Measurements from ENCODE around the gene ZNF547. TPM values are rescaled to one million over a fixed set of nuclear protein-coding genes. Genes with fewer than 3 reads are reported as not detected.
"Not testable (repeated sequence)": the region's sequence is repeated elsewhere in the genome, so short reads cannot be mapped to it uniquely, and the experiment has no call there.

ZNF547 gene
- total RNA-seq, 1 donor from 2014 or later: 4.8 TPM

DNA sequence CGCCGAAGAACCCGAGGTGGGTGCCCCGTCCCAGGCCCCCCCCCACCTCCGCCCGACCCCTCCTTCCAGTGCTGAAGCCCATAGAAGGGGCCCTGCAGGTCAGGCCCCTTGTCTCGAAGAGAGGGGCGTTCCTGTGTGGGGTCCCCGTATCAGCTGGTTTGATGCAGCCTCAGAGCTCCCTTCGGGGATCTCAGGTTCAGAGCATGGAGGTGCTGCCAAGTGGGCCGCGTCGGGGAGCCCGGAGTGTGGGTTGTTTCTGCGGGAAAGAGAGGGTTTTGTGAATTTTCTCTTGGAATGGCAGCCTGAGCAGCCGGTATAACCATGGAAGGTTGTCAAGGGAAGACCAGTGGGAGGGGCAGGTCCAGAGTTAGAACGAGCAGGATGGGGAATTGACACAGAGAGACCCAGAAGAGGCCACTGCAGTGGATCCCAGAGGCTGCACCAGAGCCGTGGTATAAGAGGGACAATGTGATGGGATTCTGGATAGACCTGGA, 384 bp downstream of the ZNF547 start:
- H3K4me1 Mint-ChIP-seq (ENCODE audit: unreplicated experiment): peaks cover 11% of the 10 kb centered on the region
- DNase-seq (ENCODE audit: low spot score): peak; percentile 17
- TF ChIP-seq, protein P1, sequence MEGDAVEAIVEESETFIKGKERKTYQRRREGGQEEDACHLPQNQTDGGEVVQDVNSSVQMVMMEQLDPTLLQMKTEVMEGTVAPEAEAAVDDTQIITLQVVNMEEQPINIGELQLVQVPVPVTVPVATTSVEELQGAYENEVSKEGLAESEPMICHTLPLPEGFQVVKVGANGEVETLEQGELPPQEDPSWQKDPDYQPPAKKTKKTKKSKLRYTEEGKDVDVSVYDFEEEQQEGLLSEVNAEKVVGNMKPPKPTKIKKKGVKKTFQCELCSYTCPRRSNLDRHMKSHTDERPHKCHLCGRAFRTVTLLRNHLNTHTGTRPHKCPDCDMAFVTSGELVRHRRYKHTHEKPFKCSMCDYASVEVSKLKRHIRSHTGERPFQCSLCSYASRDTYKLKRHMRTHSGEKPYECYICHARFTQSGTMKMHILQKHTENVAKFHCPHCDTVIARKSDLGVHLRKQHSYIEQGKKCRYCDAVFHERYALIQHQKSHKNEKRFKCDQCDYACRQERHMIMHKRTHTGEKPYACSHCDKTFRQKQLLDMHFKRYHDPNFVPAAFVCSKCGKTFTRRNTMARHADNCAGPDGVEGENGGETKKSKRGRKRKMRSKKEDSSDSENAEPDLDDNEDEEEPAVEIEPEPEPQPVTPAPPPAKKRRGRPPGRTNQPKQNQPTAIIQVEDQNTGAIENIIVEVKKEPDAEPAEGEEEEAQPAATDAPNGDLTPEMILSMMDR (IDR thresholded peaks at IDR 0.05; ENCODE audit: unreplicated experiment): no peak
- peak overlapping the region; percentile 97 for H3K4me3 Mint-ChIP-seq (ENCODE audit: unreplicated experiment)
- H3K36me3 Mint-ChIP-seq (ENCODE audit: low read depth, unreplicated experiment): peaks cover 17% of the 10 kb centered on the region
- H3K27me3 Mint-ChIP-seq (ENCODE audit: unreplicated experiment): peaks cover 7% of the 10 kb centered on the region
- peak overlapping the region; percentile 95 for H3K27ac Mint-ChIP-seq (ENCODE audit: unreplicated experiment)
- no peaks in the 10 kb centered on the region for H3K9me3 Mint-ChIP-seq (ENCODE audit: unreplicated experiment)

DNA sequence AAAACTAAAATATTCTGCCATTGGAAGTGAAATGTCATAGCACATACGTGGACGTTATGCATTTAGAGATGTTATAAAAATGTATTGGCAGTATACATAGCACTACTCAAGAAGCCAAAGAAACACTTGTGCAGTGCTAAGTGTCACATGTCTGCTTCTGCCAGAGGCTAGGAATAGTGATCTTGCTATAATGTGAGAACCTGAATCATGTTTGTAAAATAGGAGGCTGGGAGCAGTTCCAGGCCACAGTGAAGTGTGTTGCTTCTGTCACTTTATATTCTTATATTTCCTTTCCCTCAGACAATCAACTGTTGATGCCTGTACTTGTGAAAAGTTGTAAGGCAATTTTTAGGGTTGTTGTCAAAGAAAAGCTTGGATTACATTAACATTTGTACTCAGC, 3.4 kb downstream of the ZNF547 start:
- peaks cover 37% of the 10 kb centered on the region for H3K36me3 Mint-ChIP-seq (ENCODE audit: low read depth, unreplicated experiment)
- peaks cover 7% of the 10 kb centered on the region for H3K27me3 Mint-ChIP-seq (ENCODE audit: unreplicated experiment)
- no peak for DNase-seq (ENCODE audit: low spot score)
- H3K9me3 Mint-ChIP-seq (ENCODE audit: unreplicated experiment): no peaks in the 10 kb centered on the region
- TF ChIP-seq, protein P1 (IDR thresholded peaks at IDR 0.05; ENCODE audit: unreplicated experiment): no peak
- no peak overlapping the region for H3K27ac Mint-ChIP-seq (ENCODE audit: unreplicated experiment)
- H3K4me3 Mint-ChIP-seq (ENCODE audit: unreplicated experiment): no peak overlapping the region
- H3K4me1 Mint-ChIP-seq (ENCODE audit: unreplicated experiment): peaks cover 13% of the 10 kb centered on the region

DNA sequence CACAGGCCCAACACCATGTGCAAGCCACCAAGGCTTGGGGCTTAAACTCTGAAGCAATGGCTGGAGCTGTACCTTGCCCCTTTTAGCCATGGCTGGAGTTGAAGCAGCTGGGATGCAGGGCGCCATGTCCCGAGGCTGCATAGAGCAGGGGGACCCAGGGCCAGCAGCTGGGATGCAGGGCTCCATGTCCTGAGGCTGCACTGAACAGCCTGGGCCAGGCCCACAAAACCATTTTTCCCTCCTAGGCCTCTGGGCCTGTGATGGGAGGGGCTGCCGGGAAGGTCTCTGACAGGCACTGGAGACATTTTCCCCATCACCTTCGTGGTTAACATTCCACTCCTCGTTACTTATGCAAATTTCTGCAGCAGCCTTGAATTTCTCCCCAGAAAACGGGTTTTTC, 10.8 kb downstream of the ZNF547 start:
- Mint-ChIP-seq H3K4me1 (ENCODE audit: unreplicated experiment) (peaks cover 4% of the 10 kb centered on the region), H3K27me3 (ENCODE audit: unreplicated experiment) (peaks cover 8% of the 10 kb centered on the region), H3K27ac (ENCODE audit: unreplicated experiment) (no peak overlapping the region), H3K36me3 (ENCODE audit: low read depth, unreplicated experiment) (peaks cover 94% of the 10 kb centered on the region), H3K9me3 (ENCODE audit: unreplicated experiment) (peaks cover 11% of the 10 kb centered on the region), H3K4me3 (ENCODE audit: unreplicated experiment) (peak overlapping the region; percentile 86)
- DNase-seq (ENCODE audit: low spot score): no peak
- TF ChIP-seq, protein P1 (IDR thresholded peaks at IDR 0.05; ENCODE audit: unreplicated experiment): no peak

DNA sequence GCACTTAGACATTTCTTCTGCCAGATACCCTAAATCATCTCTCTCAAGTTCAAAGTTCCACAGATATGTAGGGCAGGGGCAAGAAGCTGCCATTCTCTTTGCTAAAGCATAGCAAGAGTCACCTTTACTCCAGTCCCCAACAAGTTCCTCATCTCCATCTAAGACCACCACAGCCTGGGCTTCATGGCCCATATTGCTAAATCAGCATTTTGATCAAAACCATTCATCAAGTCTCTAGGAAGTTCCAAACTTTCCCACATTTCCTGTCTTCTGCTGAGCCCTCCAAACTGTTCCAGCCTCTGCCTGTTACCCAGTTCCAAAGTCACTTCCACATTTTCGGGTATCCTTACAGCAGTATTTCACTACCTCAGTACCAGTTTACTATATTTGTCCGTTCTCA, 11.3 kb downstream of the ZNF547 start:
- peaks cover 11% of the 10 kb centered on the region for H3K9me3 Mint-ChIP-seq (ENCODE audit: unreplicated experiment)
- H3K4me1 Mint-ChIP-seq (ENCODE audit: unreplicated experiment); DNase-seq (ENCODE audit: low spot score); H3K27ac Mint-ChIP-seq (ENCODE audit: unreplicated experiment); H3K27me3 Mint-ChIP-seq (ENCODE audit: unreplicated experiment): not testable (repeated sequence)
- H3K36me3 Mint-ChIP-seq (ENCODE audit: low read depth, unreplicated experiment): peaks cover 96% of the 10 kb centered on the region
- H3K4me3 Mint-ChIP-seq (ENCODE audit: unreplicated experiment): peak overlapping the region; percentile 74

DNA sequence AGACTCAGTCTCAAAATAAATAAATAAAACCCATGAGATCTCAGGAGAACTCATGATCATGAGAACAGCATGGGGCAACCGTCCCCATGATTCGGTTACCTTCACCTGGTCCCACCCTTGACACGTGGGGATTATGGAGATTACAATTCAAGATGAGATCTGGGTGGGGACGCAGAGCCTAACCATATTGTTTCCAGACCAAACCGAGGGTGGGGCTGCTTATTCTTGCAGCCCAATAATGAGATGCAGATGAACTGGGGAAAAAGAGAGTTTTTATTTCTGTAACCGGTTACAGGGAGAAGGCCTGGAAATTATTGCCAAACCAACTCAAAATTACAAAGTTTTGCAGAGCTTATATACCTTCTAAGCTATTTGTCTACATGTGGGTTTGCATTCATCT, 12.8 kb downstream of the ZNF547 start:
- TF ChIP-seq, protein P1 (IDR thresholded peaks at IDR 0.05; ENCODE audit: unreplicated experiment): no peak
- peaks cover 85% of the 10 kb centered on the region for H3K36me3 Mint-ChIP-seq (ENCODE audit: low read depth, unreplicated experiment)
- no peak overlapping the region for H3K27ac Mint-ChIP-seq (ENCODE audit: unreplicated experiment)
- H3K27me3 Mint-ChIP-seq (ENCODE audit: unreplicated experiment): peaks cover 5% of the 10 kb centered on the region
- no peak for DNase-seq (ENCODE audit: low spot score)
- peak overlapping the region; percentile 51 for H3K4me3 Mint-ChIP-seq (ENCODE audit: unreplicated experiment)
- H3K4me1 Mint-ChIP-seq (ENCODE audit: unreplicated experiment): no peaks in the 10 kb centered on the region
- H3K9me3 Mint-ChIP-seq (ENCODE audit: unreplicated experiment): peaks cover 11% of the 10 kb centered on the region

All from endothelial cell (in vitro differentiated cells).